Measurements from ENCODE around the gene ARHGEF17.

ARHGEF17 gene

DNA sequence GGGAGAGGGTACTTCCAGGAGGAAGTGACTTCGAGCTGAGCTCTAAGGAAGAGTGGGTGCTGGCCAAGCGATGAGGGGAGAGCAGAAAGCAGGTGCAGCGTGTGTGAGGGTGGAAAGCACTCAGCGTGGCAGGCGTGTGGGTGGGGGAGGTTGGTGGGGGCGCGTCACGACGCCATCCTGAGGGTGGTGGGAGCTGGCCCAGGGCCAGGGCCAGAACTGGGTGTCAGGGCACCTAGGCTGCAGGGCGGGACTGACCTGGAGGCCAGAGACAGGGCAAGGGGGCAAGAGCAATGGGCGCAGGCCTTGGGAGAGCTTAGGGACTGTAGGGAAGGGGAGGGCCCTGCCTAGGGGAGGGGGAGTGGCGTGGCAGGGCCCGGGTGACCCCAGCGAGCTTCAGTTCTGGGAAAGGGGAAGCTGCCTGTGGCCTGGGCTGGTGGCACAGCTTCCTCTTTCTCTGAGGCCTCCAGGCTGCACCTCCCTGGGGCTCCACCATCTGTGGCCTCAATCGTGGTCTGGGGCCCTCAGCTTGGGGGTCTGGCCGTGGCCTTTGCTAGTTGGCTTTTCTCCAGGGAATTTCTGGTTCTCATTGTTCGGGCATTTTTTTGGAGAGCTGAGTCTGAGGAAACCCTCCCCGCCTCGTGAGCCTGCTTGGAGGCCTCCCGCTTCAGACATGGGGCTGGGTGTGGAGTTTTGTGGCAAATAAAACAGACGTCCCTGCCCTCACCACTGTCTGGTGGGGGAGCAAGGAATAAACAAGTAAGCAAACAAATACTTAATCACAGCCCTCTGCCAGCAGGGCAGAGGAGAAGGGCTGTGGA lies 77.0 kb downstream of the ARHGEF17 start:
- no peaks in the 10 kb centered on the region for H3F3A ChIP-seq (ENCODE audit: insufficient read depth, low read length)
- no peaks in the 10 kb centered on the region for H3K9me2 ChIP-seq (replicated peaks; ENCODE audit: insufficient read depth, low read length)
- H3K4me2 ChIP-seq (ENCODE audit: low read depth, low read length), result no peak overlapping the region
- H3K4me3 ChIP-seq (ENCODE audit: low read length), result no peak overlapping the region
- H4K20me1 ChIP-seq (ENCODE audit: insufficient read depth, low read length), result peaks cover 3% of the 10 kb centered on the region; the same call in 1 of the 2 replicates
- H3K9me3 ChIP-seq (replicated peaks; ENCODE audit: insufficient read depth, low read length), result no peaks in the 10 kb centered on the region
- peaks cover 25% of the 10 kb centered on the region for H3K4me1 ChIP-seq (ENCODE audit: low read length)
- H3K27me3 ChIP-seq (replicated peaks; ENCODE audit: insufficient read depth, low read length), result no peaks in the 10 kb centered on the region
- TF ChIP-seq EZH2 (optimal IDR thresholded peaks at IDR 0.05; ENCODE audit: low read depth, low read length) (no peak), EZH2phosphoT487 (IDR thresholded peaks at IDR 0.05; ENCODE audit: low read length) (no peak)
- TF ChIP-seq, protein P1, sequence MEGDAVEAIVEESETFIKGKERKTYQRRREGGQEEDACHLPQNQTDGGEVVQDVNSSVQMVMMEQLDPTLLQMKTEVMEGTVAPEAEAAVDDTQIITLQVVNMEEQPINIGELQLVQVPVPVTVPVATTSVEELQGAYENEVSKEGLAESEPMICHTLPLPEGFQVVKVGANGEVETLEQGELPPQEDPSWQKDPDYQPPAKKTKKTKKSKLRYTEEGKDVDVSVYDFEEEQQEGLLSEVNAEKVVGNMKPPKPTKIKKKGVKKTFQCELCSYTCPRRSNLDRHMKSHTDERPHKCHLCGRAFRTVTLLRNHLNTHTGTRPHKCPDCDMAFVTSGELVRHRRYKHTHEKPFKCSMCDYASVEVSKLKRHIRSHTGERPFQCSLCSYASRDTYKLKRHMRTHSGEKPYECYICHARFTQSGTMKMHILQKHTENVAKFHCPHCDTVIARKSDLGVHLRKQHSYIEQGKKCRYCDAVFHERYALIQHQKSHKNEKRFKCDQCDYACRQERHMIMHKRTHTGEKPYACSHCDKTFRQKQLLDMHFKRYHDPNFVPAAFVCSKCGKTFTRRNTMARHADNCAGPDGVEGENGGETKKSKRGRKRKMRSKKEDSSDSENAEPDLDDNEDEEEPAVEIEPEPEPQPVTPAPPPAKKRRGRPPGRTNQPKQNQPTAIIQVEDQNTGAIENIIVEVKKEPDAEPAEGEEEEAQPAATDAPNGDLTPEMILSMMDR (IDR thresholded peaks at IDR 0.05; ENCODE audit: low read length), result no peak
- H3K36me3 ChIP-seq (replicated peaks; ENCODE audit: insufficient read depth, low read length), result no peaks in the 10 kb centered on the region
- no peak for DNase-seq
- H3K79me2 ChIP-seq (ENCODE audit: low read length), result peaks cover 87% of the 10 kb centered on the region
- no peak overlapping the region for H2AFZ ChIP-seq (ENCODE audit: low read length)
- no peak overlapping the region for H3K9ac ChIP-seq (ENCODE audit: low read length)
- H3K27ac ChIP-seq (ENCODE audit: low read length), result no peak overlapping the region

GRCh38 chr11:73386016-73386415 lies 77.9 kb downstream of the ARHGEF17 start:
- Histone ChIP-seq H3F3A (ENCODE audit: insufficient read depth, low read length) (no peaks in the 10 kb centered on the region), H3K9me3 (replicated peaks; ENCODE audit: insufficient read depth, low read length) (no peaks in the 10 kb centered on the region), H3K36me3 (replicated peaks; ENCODE audit: insufficient read depth, low read length) (no peaks in the 10 kb centered on the region), H3K4me3 (ENCODE audit: low read length) (no peak overlapping the region), H3K79me2 (ENCODE audit: low read length) (peaks cover 79% of the 10 kb centered on the region), H3K9me2 (replicated peaks; ENCODE audit: insufficient read depth, low read length) (no peaks in the 10 kb centered on the region), H2AFZ (ENCODE audit: low read length) (no peak overlapping the region), H3K9ac (ENCODE audit: low read length) (no peak overlapping the region), H3K27ac (ENCODE audit: low read length) (no peak overlapping the region), H3K4me1 (ENCODE audit: low read length) (peaks cover 24% of the 10 kb centered on the region), H3K4me2 (ENCODE audit: low read depth, low read length) (no peak overlapping the region), H3K27me3 (replicated peaks; ENCODE audit: insufficient read depth, low read length) (no peaks in the 10 kb centered on the region), H4K20me1 (ENCODE audit: insufficient read depth, low read length) (no peaks in the 10 kb centered on the region; the same call in 1 of the 2 replicates)
- DNase-seq, result no peak
- TF ChIP-seq EZH2phosphoT487 (IDR thresholded peaks at IDR 0.05; ENCODE audit: low read length), result no peak
- TF ChIP-seq EZH2 (optimal IDR thresholded peaks at IDR 0.05; ENCODE audit: low read depth, low read length), result no peak
- TF ChIP-seq, protein P1 (IDR thresholded peaks at IDR 0.05; ENCODE audit: low read length), result no peak

- DNase-seq, result no peak
- Histone ChIP-seq H3K27me3 (replicated peaks; ENCODE audit: insufficient read depth, low read length) (no peaks in the 10 kb centered on the region), H3K79me2 (ENCODE audit: low read length) (peaks cover 74% of the 10 kb centered on the region), H3K4me3 (ENCODE audit: low read length) (no peak overlapping the region), H3F3A (ENCODE audit: insufficient read depth, low read length) (no peaks in the 10 kb centered on the region), H3K4me1 (ENCODE audit: low read length) (peaks cover 19% of the 10 kb centered on the region), H2AFZ (ENCODE audit: low read length) (no peak overlapping the region), H3K4me2 (ENCODE audit: low read depth, low read length) (no peak overlapping the region), H3K9ac (ENCODE audit: low read length) (no peak overlapping the region), H3K27ac (ENCODE audit: low read length) (no peak overlapping the region), H3K36me3 (replicated peaks; ENCODE audit: insufficient read depth, low read length) (no peaks in the 10 kb centered on the region), H3K9me3 (replicated peaks; ENCODE audit: insufficient read depth, low read length) (no peaks in the 10 kb centered on the region), H3K9me2 (replicated peaks; ENCODE audit: insufficient read depth, low read length) (no peaks in the 10 kb centered on the region), H4K20me1 (ENCODE audit: insufficient read depth, low read length) (no peaks in the 10 kb centered on the region; the same call in 1 of the 2 replicates)
- TF ChIP-seq, protein P1 (IDR thresholded peaks at IDR 0.05; ENCODE audit: low read length), result no peak
- TF ChIP-seq EZH2 (optimal IDR thresholded peaks at IDR 0.05; ENCODE audit: low read depth, low read length) (no peak), EZH2phosphoT487 (IDR thresholded peaks at IDR 0.05; ENCODE audit: low read length) (no peak)
Measured at GRCh38 chr11:73386546-73386945, 78.5 kb downstream of the ARHGEF17 start.

Measured in MM.1S (cell line).